Sigmoid colon (tissue), 4 donors: ENCODE measurements around the gene CARTPT.

Experiments
- CTCF ChIP-seq, 4 experiments: fragments of 450-650 bp in 3 of 4; fragments of 200-600 bp in 1 of 4; IDR thresholded peaks; one replicate each; pipeline ENCODE4 v1.5.1; 2016 to 2019; ENCODE audit warnings: antibody characterized with exemption in 4 of 4, mild to moderate bottlenecking in 3 of 4, moderate library complexity in 2 of 4
- EP300 ChIP-seq, 4 donors: sonication (generic); formaldehyde crosslinking; IDR thresholded peaks; one replicate each; pipeline ENCODE4 v1.6.1; 2017; ENCODE audit warnings: antibody characterized with exemption in 4 of 4
- POLR2A ChIP-seq, 2 donors: fragments of 450-650 bp; IDR thresholded peaks; one replicate each; pipeline ENCODE4 v1.6.1; 2016; ENCODE audit warnings: antibody characterized with exemption in 2 of 2, mild to moderate bottlenecking in 2 of 2, moderate library complexity in 2 of 2

GRCh38 chr5:71677977-71678376, 41.1 kb upstream of the CARTPT start:
- no peak for TF ChIP-seq POLR2A (IDR thresholded peaks at IDR 0.05)
- no peak for TF ChIP-seq CTCF (IDR thresholded peaks at IDR 0.05)
- no peak for TF ChIP-seq EP300 (IDR thresholded peaks at IDR 0.05)
